Peyer's patch (tissue), 4 donors: Measurements from ENCODE around the gene FER. TPM values are rescaled to one million over a fixed set of nuclear protein-coding genes. Genes with fewer than 3 reads are reported as not detected.

ENCODE experiments used
- DNase-seq, 3 donors: peaks; one replicate each; pipeline ENCODE4 v3.0.0-alpha.2; 2017 to 2019
- H3K27ac ChIP-seq, 4 donors: fragments of 200-600 bp; sonication (generic); one replicate each; pipeline ENCODE4 v1.5.1; 2016 to 2019
- H3K27me3 ChIP-seq, 2 donors: fragments of 200-600 bp; sonication (generic); one replicate each; pipeline ENCODE4 v1.5.1; 2019
- H3K36me3 ChIP-seq, 3 donors: fragments of 200-600 bp; sonication (generic); one replicate each; pipeline ENCODE4 v1.5.1; 2016 to 2019
- H3K4me1 ChIP-seq, 4 donors: fragments of 200-600 bp; sonication (generic); one replicate each; pipeline ENCODE4 v1.5.1; 2016 to 2019
- H3K4me3 ChIP-seq, 4 donors: fragments of 200-600 bp; sonication (generic); 1 replicate in 3 of 4; 2 replicates in 1 of 4; pipeline ENCODE4 v1.5.1; 2016 to 2019; ENCODE audit warnings: mild to moderate bottlenecking in 1 of 4
- H3K9me3 ChIP-seq, 4 donors: fragments of 200-600 bp; sonication (generic); one replicate each; pipeline ENCODE4 v1.5.1; 2016 to 2019; ENCODE audit warnings: mild to moderate bottlenecking in 1 of 4
- CTCF ChIP-seq, 6 experiments: fragments of 450-650 bp in 4 of 6; fragments of 200-600 bp in 2 of 6; sonication (generic) in 1 of 6; IDR thresholded peaks; one replicate each; pipeline ENCODE4 v1.5.1; 2017 to 2019; ENCODE audit warnings: antibody characterized with exemption in 6 of 6, mild to moderate bottlenecking in 3 of 6, moderate library complexity in 1 of 6
- POLR2A ChIP-seq, 2 donors: fragments of 450-650 bp; IDR thresholded peaks; one replicate each; pipeline ENCODE4 v1.5.1; 2017; ENCODE audit warnings: antibody characterized with exemption in 2 of 2, mild to moderate bottlenecking in 2 of 2, moderate library complexity in 2 of 2
- total RNA-seq, 4 donors: library from RNA; depleted of rRNA; stranded (reverse); fragments of >200 nt; gene quantifications; one replicate each; pipeline ENCODE4 v1.1.0, GENCODE V29; 2016

The FER gene
- total RNA-seq, 4 donors from 2014 or later: 8.4 to 104 (median 12.5) TPM

- no peak for TF ChIP-seq POLR2A (IDR thresholded peaks at IDR 0.05)
- no peak for TF ChIP-seq CTCF (IDR thresholded peaks at IDR 0.05)
- H3K36me3 ChIP-seq: no peaks in the 10 kb centered on the region
- no peak overlapping the region for H3K4me3 ChIP-seq
- no peak for DNase-seq
- H3K27ac ChIP-seq: no peak overlapping the region
- H3K27me3 ChIP-seq: no peaks in the 10 kb centered on the region
- H3K9me3 ChIP-seq: no peaks in the 10 kb centered on the region
- no peaks in the 10 kb centered on the region for H3K4me1 ChIP-seq
Measured at GRCh38 chr5:108953940-108954339, 206.2 kb downstream of the FER start.

- no peak for DNase-seq
- Histone ChIP-seq H3K9me3 (no peaks in the 10 kb centered on the region), H3K27ac (no peak overlapping the region), H3K4me1 (no peaks in the 10 kb centered on the region), H3K27me3 (no peaks in the 10 kb centered on the region), H3K4me3 (no peak overlapping the region), H3K36me3 (no peaks in the 10 kb centered on the region)
- TF ChIP-seq CTCF (IDR thresholded peaks at IDR 0.05) (no peak), POLR2A (IDR thresholded peaks at IDR 0.05) (no peak)
Measured at GRCh38 chr5:108957333-108957732, 209.6 kb downstream of the FER start.

DNA sequence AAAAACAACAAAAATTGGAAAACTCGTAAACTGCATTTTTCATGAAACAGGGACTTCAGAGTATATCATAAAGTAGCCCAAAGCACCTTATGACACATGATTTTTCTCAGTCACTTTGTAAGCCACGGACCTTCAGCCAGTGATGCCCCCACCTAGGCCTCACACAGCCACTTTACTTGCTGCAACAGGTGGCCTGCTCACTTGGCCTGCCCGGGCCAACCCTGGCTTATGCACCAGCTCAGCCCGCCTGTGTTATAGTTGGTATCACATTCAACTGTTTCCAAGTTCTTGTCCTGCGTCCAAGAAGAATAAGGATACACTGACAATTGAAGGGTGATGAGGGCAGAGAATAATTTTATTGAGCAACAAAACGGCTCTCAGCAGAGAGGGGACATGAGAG lies 219.2 kb downstream of the FER start:
- H3K27me3 ChIP-seq: no peaks in the 10 kb centered on the region
- no peak overlapping the region for H3K4me3 ChIP-seq
- no peak for TF ChIP-seq CTCF (IDR thresholded peaks at IDR 0.05)
- TF ChIP-seq POLR2A (IDR thresholded peaks at IDR 0.05): no peak
- no peak overlapping the region for H3K27ac ChIP-seq
- no peak for DNase-seq
- no peaks in the 10 kb centered on the region for H3K36me3 ChIP-seq
- no peaks in the 10 kb centered on the region for H3K4me1 ChIP-seq
- no peaks in the 10 kb centered on the region for H3K9me3 ChIP-seq

GRCh38 chr5:108974594-108974993 lies 226.9 kb downstream of the FER start:
- Histone ChIP-seq H3K27ac (no peak overlapping the region), H3K4me1 (no peaks in the 10 kb centered on the region), H3K27me3 (no peaks in the 10 kb centered on the region), H3K36me3 (no peaks in the 10 kb centered on the region), H3K9me3 (no peaks in the 10 kb centered on the region), H3K4me3 (no peak overlapping the region)
- no peak for TF ChIP-seq CTCF (IDR thresholded peaks at IDR 0.05)
- no peak for TF ChIP-seq POLR2A (IDR thresholded peaks at IDR 0.05)
- no peak for DNase-seq

DNA sequence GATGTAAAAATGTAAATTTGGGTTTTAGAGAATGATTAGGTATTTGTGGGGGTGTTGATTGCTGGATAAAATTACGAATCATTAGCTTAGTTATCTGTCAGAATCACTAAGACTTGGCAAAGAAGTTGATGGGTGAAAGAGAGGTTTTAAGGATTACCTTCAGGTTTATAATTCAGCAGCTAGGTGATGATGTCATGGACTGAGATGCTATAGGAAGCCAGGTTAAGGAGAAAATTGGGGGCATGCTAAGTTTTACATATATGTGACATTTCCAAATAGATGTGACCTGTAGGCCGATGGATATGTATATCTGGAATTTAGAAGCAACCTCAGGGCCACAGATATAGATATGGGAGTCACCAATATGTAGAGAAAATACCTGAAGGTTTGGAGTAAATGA lies 228.0 kb downstream of the FER start:
- H3K36me3 ChIP-seq: no peaks in the 10 kb centered on the region
- DNase-seq: no peak
- H3K9me3 ChIP-seq: no peaks in the 10 kb centered on the region
- H3K27ac ChIP-seq: no peak overlapping the region
- H3K4me3 ChIP-seq: no peak overlapping the region
- TF ChIP-seq CTCF (IDR thresholded peaks at IDR 0.05) (no peak), POLR2A (IDR thresholded peaks at IDR 0.05) (no peak)
- no peaks in the 10 kb centered on the region for H3K27me3 ChIP-seq
- no peaks in the 10 kb centered on the region for H3K4me1 ChIP-seq

- Histone ChIP-seq H3K36me3 (no peaks in the 10 kb centered on the region), H3K27me3 (no peaks in the 10 kb centered on the region), H3K9me3 (no peaks in the 10 kb centered on the region), H3K27ac (no peak overlapping the region), H3K4me3 (no peak overlapping the region), H3K4me1 (no peaks in the 10 kb centered on the region)
- no peak for DNase-seq
- TF ChIP-seq CTCF (IDR thresholded peaks at IDR 0.05) (no peak), POLR2A (IDR thresholded peaks at IDR 0.05) (no peak)
Measured at GRCh38 chr5:108983461-108984092, 235.9 kb downstream of the FER start.
